ENCODE results near the gene CDH4.
"Not testable (repeated sequence)": the region's sequence is repeated elsewhere in the genome, so short reads cannot be mapped to it uniquely, and the experiment has no call there.

The CDH4 gene

GRCh38 chr20:61966492-61967244, 714.6 kb downstream of the CDH4 start:
- no peak for DNase-seq (ENCODE audit: low spot score)

GRCh38 chr20:61967300-61967699, 715.2 kb downstream of the CDH4 start:
- DNase-seq (ENCODE audit: low spot score), result no peak

GRCh38 chr20:61968036-61968810, 716.2 kb downstream of the CDH4 start:
- no peak for DNase-seq (ENCODE audit: low spot score)

- DNase-seq (ENCODE audit: low spot score), result no peak
These were observed 716.9 kb downstream of the CDH4 start for GRCh38 chr20:61968932-61969331.

GRCh38 chr20:61969806-61970205, 717.7 kb downstream of the CDH4 start:
- DNase-seq (ENCODE audit: low spot score), result no peak

GRCh38 chr20:61970357-61970756, 718.3 kb downstream of the CDH4 start:
- no peak for DNase-seq (ENCODE audit: low spot score)

GRCh38 chr20:61971595-61971994, 719.5 kb downstream of the CDH4 start:
- not testable (repeated sequence) for DNase-seq (ENCODE audit: low spot score)

- DNase-seq (ENCODE audit: low spot score), result no peak
These were observed 720.8 kb downstream of the CDH4 start for GRCh38 chr20:61972636-61973508.

GRCh38 chr20:61973515-61974356, 721.7 kb downstream of the CDH4 start:
- DNase-seq (ENCODE audit: low spot score), result no peak

- DNase-seq (ENCODE audit: low spot score), result no peak
These were observed 722.2 kb downstream of the CDH4 start for GRCh38 chr20:61974357-61974665.

GRCh38 chr20:61975407-61976129, 723.5 kb downstream of the CDH4 start:
- no peak for DNase-seq (ENCODE audit: low spot score)

- no peak for DNase-seq (ENCODE audit: low spot score)
These were observed 724.2 kb downstream of the CDH4 start for GRCh38 chr20:61976263-61976643.

GRCh38 chr20:61976644-61977418, 724.8 kb downstream of the CDH4 start:
- DNase-seq (ENCODE audit: low spot score), result no peak

- no peak for DNase-seq (ENCODE audit: low spot score)
These were observed 725.3 kb downstream of the CDH4 start for GRCh38 chr20:61977419-61977786.

GRCh38 chr20:61978491-61978890, 726.4 kb downstream of the CDH4 start:
- DNase-seq (ENCODE audit: low spot score), result no peak

- DNase-seq (ENCODE audit: low spot score), result no peak
These were observed 727.0 kb downstream of the CDH4 start for GRCh38 chr20:61979090-61979489.

GRCh38 chr20:61979701-61980635, 727.9 kb downstream of the CDH4 start:
- no peak for DNase-seq (ENCODE audit: low spot score)

GRCh38 chr20:61980647-61981583, 728.9 kb downstream of the CDH4 start:
- peak; percentile 52 for DNase-seq (ENCODE audit: low spot score)
